HL-60 (cell line): ENCODE data around the gene ZNF22.

Experiments used
- DNase-seq, 2 experiments: peaks; one replicate each; pipeline ENCODE4 v3.0.0-alpha.2; 2010 to 2020; ENCODE audit warnings: low read depth in 1 of 2, low spot score in 1 of 2
- H3K27ac ChIP-seq: fragments of 250-450 bp; sonication (Bioruptor Pico); replicated peaks from 2 replicates; pipeline ENCODE4 v1.5.1; 2020; ENCODE audit warnings: mild to moderate bottlenecking, moderate library complexity
- H3K27me3 ChIP-seq: fragments of 250-450 bp; sonication (Bioruptor Pico); 2 replicates; pipeline ENCODE4 v1.5.1; 2021; ENCODE audit warnings: mild to moderate bottlenecking, moderate library complexity; ENCODE audit not compliant: insufficient read depth, poor library complexity, severe bottlenecking
- H3K4me3 ChIP-seq: replicated peaks from 2 replicates; pipeline ENCODE4 v1.5.1; 2011; ENCODE audit warnings: mild to moderate bottlenecking, control low read depth, low read length; ENCODE audit not compliant: insufficient read depth
- CTCF ChIP-seq: IDR thresholded peaks from one replicate; pipeline ENCODE4 v1.5.1; 2011; ENCODE audit warnings: low read length, control low read depth, inconsistent platforms; ENCODE audit not compliant: insufficient read depth
- GABPA ChIP-seq: IDR thresholded peaks from 2 replicates; pipeline ENCODE4 v1.6.1; 2012; ENCODE audit warnings: low read depth
- POLR2AphosphoS5 ChIP-seq: IDR thresholded peaks from 2 replicates; pipeline ENCODE4 v1.6.1; 2012; ENCODE audit warnings: low read depth
- SPI1 ChIP-seq: IDR thresholded peaks from 2 replicates; pipeline ENCODE4 v1.6.1; 2012; ENCODE audit warnings: low read depth, mild to moderate bottlenecking, borderline replicate concordance
- TF ChIP-seq, protein P1 (sequence below): IDR thresholded peaks from 2 replicates; pipeline ENCODE4 v1.6.1; 2012; ENCODE audit warnings: low read depth; ENCODE audit not compliant: insufficient replicate concordance

ZNF22 gene

GRCh38 chr10:45040921-45041542, 40.3 kb downstream of the ZNF22 start:
- Histone ChIP-seq H3K4me3 (no peak overlapping the region), H3K27ac (no peak overlapping the region), H3K27me3 (no peaks in the 10 kb centered on the region)
- no peak for DNase-seq
- TF ChIP-seq SPI1 (no peak), GABPA (no peak), CTCF (no peak), POLR2AphosphoS5 (no peak)
- TF ChIP-seq, protein P1, sequence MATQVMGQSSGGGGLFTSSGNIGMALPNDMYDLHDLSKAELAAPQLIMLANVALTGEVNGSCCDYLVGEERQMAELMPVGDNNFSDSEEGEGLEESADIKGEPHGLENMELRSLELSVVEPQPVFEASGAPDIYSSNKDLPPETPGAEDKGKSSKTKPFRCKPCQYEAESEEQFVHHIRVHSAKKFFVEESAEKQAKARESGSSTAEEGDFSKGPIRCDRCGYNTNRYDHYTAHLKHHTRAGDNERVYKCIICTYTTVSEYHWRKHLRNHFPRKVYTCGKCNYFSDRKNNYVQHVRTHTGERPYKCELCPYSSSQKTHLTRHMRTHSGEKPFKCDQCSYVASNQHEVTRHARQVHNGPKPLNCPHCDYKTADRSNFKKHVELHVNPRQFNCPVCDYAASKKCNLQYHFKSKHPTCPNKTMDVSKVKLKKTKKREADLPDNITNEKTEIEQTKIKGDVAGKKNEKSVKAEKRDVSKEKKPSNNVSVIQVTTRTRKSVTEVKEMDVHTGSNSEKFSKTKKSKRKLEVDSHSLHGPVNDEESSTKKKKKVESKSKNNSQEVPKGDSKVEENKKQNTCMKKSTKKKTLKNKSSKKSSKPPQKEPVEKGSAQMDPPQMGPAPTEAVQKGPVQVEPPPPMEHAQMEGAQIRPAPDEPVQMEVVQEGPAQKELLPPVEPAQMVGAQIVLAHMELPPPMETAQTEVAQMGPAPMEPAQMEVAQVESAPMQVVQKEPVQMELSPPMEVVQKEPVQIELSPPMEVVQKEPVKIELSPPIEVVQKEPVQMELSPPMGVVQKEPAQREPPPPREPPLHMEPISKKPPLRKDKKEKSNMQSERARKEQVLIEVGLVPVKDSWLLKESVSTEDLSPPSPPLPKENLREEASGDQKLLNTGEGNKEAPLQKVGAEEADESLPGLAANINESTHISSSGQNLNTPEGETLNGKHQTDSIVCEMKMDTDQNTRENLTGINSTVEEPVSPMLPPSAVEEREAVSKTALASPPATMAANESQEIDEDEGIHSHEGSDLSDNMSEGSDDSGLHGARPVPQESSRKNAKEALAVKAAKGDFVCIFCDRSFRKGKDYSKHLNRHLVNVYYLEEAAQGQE = no peak

- H3K4me3 ChIP-seq = no peak overlapping the region
- H3K27ac ChIP-seq = no peak overlapping the region
- H3K27me3 ChIP-seq = no peaks in the 10 kb centered on the region
- TF ChIP-seq GABPA (no peak), POLR2AphosphoS5 (no peak)
- TF ChIP-seq, protein P1 = no peak
- no peak for DNase-seq
Measured at GRCh38 chr10:45044290-45044689, 43.6 kb downstream of the ZNF22 start.

DNA sequence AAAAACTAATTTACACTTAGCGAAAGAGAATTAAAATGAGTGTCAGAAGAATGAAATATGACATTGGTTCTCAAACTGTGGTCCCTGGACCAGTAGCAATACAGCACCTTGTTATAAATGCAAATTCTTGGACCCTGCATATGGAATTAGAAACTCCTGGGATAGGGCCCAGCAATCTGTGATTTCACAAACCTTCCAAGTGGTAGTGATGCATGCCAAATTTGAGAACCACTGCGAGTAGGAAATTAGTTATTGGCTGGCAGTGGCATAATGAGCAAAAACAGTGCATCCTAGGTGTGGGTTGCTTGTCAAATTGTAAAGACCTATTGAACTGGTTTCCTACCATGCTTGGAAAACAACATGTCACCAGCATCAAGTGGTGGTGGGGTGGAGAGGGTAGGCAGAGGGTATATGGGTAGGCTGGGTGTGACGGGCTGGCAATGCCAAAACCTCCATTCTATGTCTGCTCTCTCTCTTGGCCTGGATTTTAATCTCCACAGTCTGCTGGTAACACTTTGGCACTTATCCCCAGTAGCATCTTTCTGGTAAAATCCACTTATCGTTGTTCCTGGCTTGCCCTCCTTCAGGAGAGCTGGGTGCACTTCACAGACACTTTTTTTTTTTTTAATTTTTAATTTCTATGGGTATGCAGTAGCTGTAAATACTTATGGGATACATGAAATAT, 50.0 kb downstream of the ZNF22 start:
- Histone ChIP-seq H3K27me3 (no peaks in the 10 kb centered on the region), H3K27ac (no peak overlapping the region), H3K4me3 (no peak overlapping the region)
- no peak for DNase-seq
- no peak for TF ChIP-seq SPI1
- TF ChIP-seq, protein P1 = no peak
- no peak for TF ChIP-seq GABPA
- TF ChIP-seq CTCF = no peak
- no peak for TF ChIP-seq POLR2AphosphoS5
